ENCODE results near the gene PAH.

Gene PAH

DNA sequence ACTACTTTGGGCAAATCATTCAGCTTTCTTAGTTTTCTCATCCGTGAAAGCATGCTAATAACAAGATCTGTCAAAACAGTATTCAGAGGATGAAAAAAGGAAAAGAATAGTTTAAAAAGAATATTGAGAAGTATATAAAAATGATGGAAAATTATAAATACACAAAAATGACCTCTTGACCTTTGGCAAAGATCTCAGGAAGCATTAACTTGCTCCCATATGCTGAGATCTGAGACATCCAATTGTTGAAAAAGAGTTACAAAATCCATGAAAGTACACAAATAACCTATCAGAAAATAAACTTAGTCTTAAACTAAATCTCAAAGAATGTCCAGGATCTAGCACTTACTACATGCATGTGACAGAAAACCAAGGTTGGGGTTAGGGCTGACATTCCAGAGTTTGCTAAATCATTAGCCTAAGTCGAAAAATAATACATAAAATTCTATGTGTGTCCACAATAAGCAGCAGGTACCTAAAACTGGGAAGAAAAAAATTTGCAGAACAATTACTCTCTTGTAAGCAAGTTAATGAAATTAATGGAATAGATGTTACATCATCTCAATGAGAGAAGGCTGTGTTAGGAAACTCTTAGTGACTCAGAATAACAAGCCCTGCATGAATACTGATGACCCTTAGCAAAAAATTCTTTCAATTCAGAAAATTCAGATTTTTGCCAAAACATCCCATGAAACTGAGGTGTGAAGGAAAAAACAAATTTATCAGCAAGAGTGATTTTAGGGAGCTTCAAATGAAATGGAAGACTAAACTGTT, 3.4 kb downstream of the PAH start:
- no peaks in the 10 kb centered on the region for H3K36me3 ChIP-seq (replicated peaks in 1 of 2; ENCODE audit: control insufficient read depth in 2 of 2, insufficient read depth in 2 of 2, low read length in 2 of 2)

DNA sequence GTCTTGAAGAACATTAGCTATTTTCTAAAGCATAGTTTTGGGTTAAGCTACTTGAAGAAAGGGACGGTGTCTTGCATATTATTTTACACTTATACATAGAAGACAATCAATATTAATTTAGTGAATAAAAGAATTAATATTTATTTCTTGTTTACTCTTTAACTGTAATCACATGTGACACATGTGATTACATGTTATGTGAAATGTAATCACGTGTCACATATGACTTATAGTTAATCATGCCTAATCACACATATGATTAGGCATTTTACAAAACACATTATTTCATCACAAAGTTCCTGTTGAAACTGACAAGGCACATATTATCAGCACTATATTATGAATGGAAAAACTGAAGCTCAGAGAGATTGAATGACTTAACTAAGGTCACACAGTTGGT, 4.8 kb downstream of the PAH start:
- no peak overlapping the region for H3K4me2 ChIP-seq (ENCODE audit: insufficient read depth, low read length, poor library complexity, severe bottlenecking)
- H2BK12ac ChIP-seq (ENCODE audit: low read length) = no peak overlapping the region
- no peak overlapping the region for H3K4ac ChIP-seq (ENCODE audit: low read length)
- peaks cover 0 to 3% of the 10 kb centered on the region in 2 donors for H3K4me1 ChIP-seq (ENCODE audit: control insufficient read depth in 2 of 2, insufficient read depth in 1 of 2, low read depth in 1 of 2, low read length in 2 of 2)
- WGBS, 2 donors (ENCODE audit: extremely low coverage in 2 of 2, insufficient read length in 2 of 2, insufficient replicate concordance in 1 of 2) = no CpG with 5 or more reads among the region's 2 CpGs
- H4K8ac ChIP-seq (ENCODE audit: low read depth, low read length) = no peak overlapping the region
- no peak overlapping the region for H2BK15ac ChIP-seq (ENCODE audit: low read length)
- DNase-seq (ENCODE audit: low spot score) = no peak
- no peak overlapping the region for H2AFZ ChIP-seq (ENCODE audit: low read length)
- H3K9me3 ChIP-seq (replicated peaks in 1 of 2; ENCODE audit: control insufficient read depth in 2 of 2, insufficient read depth in 1 of 2, low read depth in 1 of 2, low read length in 2 of 2) = no peaks in the 10 kb centered on the region
- H3K9ac ChIP-seq (ENCODE audit: low read depth, low read length, poor library complexity) = no peak overlapping the region
- H2BK5ac ChIP-seq (ENCODE audit: low read length) = no peak overlapping the region
- no peaks in the 10 kb centered on the region for H3K36me3 ChIP-seq (replicated peaks in 1 of 2; ENCODE audit: control insufficient read depth in 2 of 2, insufficient read depth in 2 of 2, low read length in 2 of 2)
- H3K27ac ChIP-seq (replicated peaks; ENCODE audit: low read length) = no peak overlapping the region
- H2AK5ac ChIP-seq (ENCODE audit: low read depth, low read length) = no peak overlapping the region
- no peak overlapping the region for H3K18ac ChIP-seq (ENCODE audit: low read length)
- H3K23ac ChIP-seq (ENCODE audit: low read depth, low read length, poor library complexity) = no peak overlapping the region
- H3K79me1 ChIP-seq (ENCODE audit: low read depth, low read length) = no peaks in the 10 kb centered on the region
- no peak overlapping the region for H3K4me3 ChIP-seq (ENCODE audit: low read length in 2 of 2)
- peaks cover 0 to 4% (median 0%) of the 10 kb centered on the region in 3 experiments for H3K27me3 ChIP-seq (ENCODE audit: control insufficient read depth in 3 of 3, insufficient read depth in 3 of 3, low read depth in 1 of 3, low read length in 3 of 3)
- no peak overlapping the region for H3K14ac ChIP-seq (ENCODE audit: low read length)
- no peak overlapping the region for H4K91ac ChIP-seq (ENCODE audit: low read depth, low read length, poor library complexity)
- no peak overlapping the region for H2BK120ac ChIP-seq (ENCODE audit: low read depth, low read length)

More for the DNA sequence above, 3.4 kb downstream of the PAH start:
- Histone ChIP-seq H3K4me2 (ENCODE audit: insufficient read depth, low read length, poor library complexity, severe bottlenecking) (no peak overlapping the region), H3K14ac (ENCODE audit: low read length) (no peak overlapping the region), H3K4me3 (ENCODE audit: low read length in 2 of 2) (no peak overlapping the region), H3K4ac (ENCODE audit: low read length) (no peak overlapping the region), H3K4me1 (ENCODE audit: control insufficient read depth in 2 of 2, insufficient read depth in 1 of 2, low read depth in 1 of 2, low read length in 2 of 2) (peaks cover 0 to 3% of the 10 kb centered on the region in 2 donors), H2BK120ac (ENCODE audit: low read depth, low read length) (no peak overlapping the region), H3K9ac (ENCODE audit: low read depth, low read length, poor library complexity) (no peak overlapping the region), H2AK5ac (ENCODE audit: low read depth, low read length) (no peak overlapping the region), H3K23ac (ENCODE audit: low read depth, low read length, poor library complexity) (no peak overlapping the region), H2BK15ac (ENCODE audit: low read length) (no peak overlapping the region), H2AFZ (ENCODE audit: low read length) (no peak overlapping the region), H2BK5ac (ENCODE audit: low read length) (no peak overlapping the region), H4K8ac (ENCODE audit: low read depth, low read length) (no peak overlapping the region), H3K18ac (ENCODE audit: low read length) (no peak overlapping the region), H4K91ac (ENCODE audit: low read depth, low read length, poor library complexity) (no peak overlapping the region), H3K27ac (replicated peaks; ENCODE audit: low read length) (no peak overlapping the region), H3K79me1 (ENCODE audit: low read depth, low read length) (no peaks in the 10 kb centered on the region), H2BK12ac (ENCODE audit: low read length) (no peak overlapping the region), H3K9me3 (replicated peaks in 1 of 2; ENCODE audit: control insufficient read depth in 2 of 2, insufficient read depth in 1 of 2, low read depth in 1 of 2, low read length in 2 of 2) (no peaks in the 10 kb centered on the region), H3K27me3 (ENCODE audit: control insufficient read depth in 3 of 3, insufficient read depth in 3 of 3, low read depth in 1 of 3, low read length in 3 of 3) (peaks cover 0 to 4% (median 0%) of the 10 kb centered on the region in 3 experiments)
- no peak for DNase-seq (ENCODE audit: low spot score)
- no CpG with 5 or more reads among the region's 2 CpGs for WGBS, 2 donors (ENCODE audit: extremely low coverage in 2 of 2, insufficient read length in 2 of 2, insufficient replicate concordance in 1 of 2)

DNA sequence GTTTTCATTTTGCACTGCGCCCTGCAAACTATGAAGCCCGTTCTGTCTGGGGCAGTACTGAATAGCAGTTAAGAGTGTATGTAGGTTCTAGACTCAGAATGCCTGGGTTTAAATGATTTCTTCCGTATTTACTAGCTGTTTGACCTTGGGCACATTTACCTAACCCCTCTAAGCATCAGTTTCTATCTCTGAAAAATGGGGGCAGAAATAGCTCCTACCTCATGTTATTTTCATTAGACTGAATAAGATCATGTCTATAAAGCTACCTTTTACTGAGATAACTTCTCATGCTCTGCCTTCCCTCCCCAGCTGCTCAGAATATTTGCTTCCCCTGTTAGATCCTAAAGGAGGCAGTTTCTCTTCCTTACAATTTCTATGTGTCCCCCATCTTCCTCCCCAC, 5.7 kb downstream of the PAH start:
- Histone ChIP-seq H3K27me3 (ENCODE audit: control insufficient read depth in 3 of 3, insufficient read depth in 3 of 3, low read depth in 1 of 3, low read length in 3 of 3) (no peaks in the 10 kb centered on the region), H4K8ac (ENCODE audit: low read depth, low read length) (no peak overlapping the region), H4K91ac (ENCODE audit: low read depth, low read length, poor library complexity) (no peak overlapping the region), H2BK15ac (ENCODE audit: low read length) (no peak overlapping the region), H2BK5ac (ENCODE audit: low read length) (no peak overlapping the region), H3K4me2 (ENCODE audit: insufficient read depth, low read length, poor library complexity, severe bottlenecking) (no peak overlapping the region), H2BK120ac (ENCODE audit: low read depth, low read length) (no peak overlapping the region), H3K9me3 (replicated peaks in 1 of 2; ENCODE audit: control insufficient read depth in 2 of 2, insufficient read depth in 1 of 2, low read depth in 1 of 2, low read length in 2 of 2) (no peaks in the 10 kb centered on the region), H3K18ac (ENCODE audit: low read length) (no peak overlapping the region), H3K4me1 (ENCODE audit: control insufficient read depth in 2 of 2, insufficient read depth in 1 of 2, low read depth in 1 of 2, low read length in 2 of 2) (no peaks in the 10 kb centered on the region), H2AK5ac (ENCODE audit: low read depth, low read length) (no peak overlapping the region), H2BK12ac (ENCODE audit: low read length) (no peak overlapping the region), H3K27ac (replicated peaks; ENCODE audit: low read length) (no peak overlapping the region), H3K23ac (ENCODE audit: low read depth, low read length, poor library complexity) (no peak overlapping the region), H3K79me1 (ENCODE audit: low read depth, low read length) (no peaks in the 10 kb centered on the region), H3K14ac (ENCODE audit: low read length) (no peak overlapping the region), H3K36me3 (replicated peaks in 1 of 2; ENCODE audit: control insufficient read depth in 2 of 2, insufficient read depth in 2 of 2, low read length in 2 of 2) (no peaks in the 10 kb centered on the region), H3K9ac (ENCODE audit: low read depth, low read length, poor library complexity) (no peak overlapping the region), H2AFZ (ENCODE audit: low read length) (no peak overlapping the region), H3K4ac (ENCODE audit: low read length) (no peak overlapping the region), H3K4me3 (ENCODE audit: low read length in 2 of 2) (no peak overlapping the region)
- DNase-seq (ENCODE audit: low spot score) = no peak
- no CpG with 5 or more reads among the region's 3 CpGs for WGBS, 2 donors (ENCODE audit: extremely low coverage in 2 of 2, insufficient read length in 2 of 2, insufficient replicate concordance in 1 of 2)

DNA sequence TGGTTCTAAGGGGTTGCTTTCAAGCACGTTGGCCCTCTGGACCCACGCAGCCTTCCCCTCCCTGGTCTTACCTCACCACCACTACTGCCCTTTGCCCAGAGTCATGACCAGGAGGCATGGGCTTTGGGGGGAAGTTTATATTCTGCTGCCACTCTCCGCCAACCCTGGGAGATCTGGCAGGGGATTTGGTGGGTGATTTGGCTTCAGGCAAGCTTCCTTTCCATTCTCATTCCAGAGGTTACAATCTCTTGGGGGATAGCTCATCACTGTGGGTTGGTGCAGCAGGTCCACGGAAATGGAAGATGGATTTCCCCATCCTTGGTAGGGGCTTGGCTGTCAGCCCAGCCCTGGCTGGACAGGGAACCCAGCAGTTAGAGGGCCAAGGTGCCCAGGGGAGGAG, 6.3 kb downstream of the PAH start:
- no peak overlapping the region for H2AFZ ChIP-seq (ENCODE audit: low read length)
- H3K27me3 ChIP-seq (ENCODE audit: control insufficient read depth in 3 of 3, insufficient read depth in 3 of 3, low read depth in 1 of 3, low read length in 3 of 3) = no peaks in the 10 kb centered on the region
- no CpG with 5 or more reads among the region's 4 CpGs for WGBS, 2 donors (ENCODE audit: extremely low coverage in 2 of 2, insufficient read length in 2 of 2, insufficient replicate concordance in 1 of 2)

More for the DNA sequence above, 6.3 kb downstream of the PAH start:
- H3K18ac ChIP-seq (ENCODE audit: low read length) = no peak overlapping the region
- no peak overlapping the region for H3K9ac ChIP-seq (ENCODE audit: low read depth, low read length, poor library complexity)
- H2BK120ac ChIP-seq (ENCODE audit: low read depth, low read length) = no peak overlapping the region
- H3K36me3 ChIP-seq (replicated peaks in 1 of 2; ENCODE audit: control insufficient read depth in 2 of 2, insufficient read depth in 2 of 2, low read length in 2 of 2) = no peaks in the 10 kb centered on the region
- H2AK5ac ChIP-seq (ENCODE audit: low read depth, low read length) = no peak overlapping the region
- H3K4me3 ChIP-seq (ENCODE audit: low read length in 2 of 2) = no peak overlapping the region
- H2BK12ac ChIP-seq (ENCODE audit: low read length) = no peak overlapping the region
- no peak for DNase-seq (ENCODE audit: low spot score)
- no peak overlapping the region for H3K23ac ChIP-seq (ENCODE audit: low read depth, low read length, poor library complexity)
- H3K14ac ChIP-seq (ENCODE audit: low read length) = no peak overlapping the region
- no peaks in the 10 kb centered on the region for H3K9me3 ChIP-seq (replicated peaks in 1 of 2; ENCODE audit: control insufficient read depth in 2 of 2, insufficient read depth in 1 of 2, low read depth in 1 of 2, low read length in 2 of 2)
- H4K8ac ChIP-seq (ENCODE audit: low read depth, low read length) = no peak overlapping the region
- no peak overlapping the region for H3K4ac ChIP-seq (ENCODE audit: low read length)
- no peak overlapping the region for H3K27ac ChIP-seq (replicated peaks; ENCODE audit: low read length)
- H2BK15ac ChIP-seq (ENCODE audit: low read length) = no peak overlapping the region
- no peak overlapping the region for H4K91ac ChIP-seq (ENCODE audit: low read depth, low read length, poor library complexity)
- no peak overlapping the region for H2BK5ac ChIP-seq (ENCODE audit: low read length)
- no peaks in the 10 kb centered on the region for H3K4me1 ChIP-seq (ENCODE audit: control insufficient read depth in 2 of 2, insufficient read depth in 1 of 2, low read depth in 1 of 2, low read length in 2 of 2)
- H3K79me1 ChIP-seq (ENCODE audit: low read depth, low read length) = no peaks in the 10 kb centered on the region
- no peak overlapping the region for H3K4me2 ChIP-seq (ENCODE audit: insufficient read depth, low read length, poor library complexity, severe bottlenecking)

Measured in neuronal stem cell (in vitro differentiated cells).